Measurements from ENCODE around the gene TBC1D10B. TPM values are rescaled to one million over a fixed set of nuclear protein-coding genes. Genes with fewer than 3 reads are reported as not detected.
"Not testable (repeated sequence)": the region's sequence is repeated elsewhere in the genome, so short reads cannot be mapped to it uniquely, and the experiment has no call there.

TBC1D10B gene
- polyA plus RNA-seq, 4 donors = 30.9 to 39.2 (median 34.3) TPM

DNA sequence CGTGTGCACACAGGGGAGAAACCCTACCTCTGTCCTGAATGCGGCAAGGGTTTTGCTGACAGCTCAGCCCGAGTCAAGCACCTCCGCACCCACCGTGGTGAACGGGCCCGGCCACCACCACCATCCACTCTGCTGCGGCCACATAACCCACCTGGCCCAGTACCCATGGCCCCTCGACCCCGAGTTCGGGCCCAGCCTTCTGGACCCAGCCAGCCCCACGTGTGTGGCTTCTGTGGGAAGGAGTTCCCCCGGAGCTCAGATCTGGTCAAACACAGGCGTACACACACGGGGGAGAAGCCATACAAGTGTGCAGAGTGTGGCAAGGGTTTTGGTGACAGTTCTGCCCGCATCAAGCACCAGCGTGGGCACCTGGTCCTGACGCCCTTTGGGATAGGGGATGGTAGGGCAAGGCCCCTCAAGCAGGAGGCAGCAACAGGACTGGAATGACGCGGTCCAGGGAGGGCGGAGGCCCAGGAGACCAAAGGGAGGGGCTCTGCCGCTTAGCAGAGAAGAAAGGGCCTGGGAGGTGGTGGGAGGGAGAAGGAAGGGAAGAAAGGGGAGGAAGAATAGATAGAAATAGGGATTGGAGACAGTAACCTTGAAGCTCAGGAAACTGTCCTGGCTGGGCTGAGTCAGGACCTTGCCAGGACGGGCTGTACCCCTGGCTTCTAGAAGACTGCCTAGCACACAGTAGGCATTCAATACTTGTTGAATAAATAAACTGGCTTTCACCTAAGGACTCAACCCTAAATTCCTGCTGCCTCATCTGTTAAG lies 28.6 kb upstream of the TBC1D10B start:
- DNase-seq (ENCODE audit: low read depth in 4 of 4, low spot score in 3 of 4) = no peak

DNA sequence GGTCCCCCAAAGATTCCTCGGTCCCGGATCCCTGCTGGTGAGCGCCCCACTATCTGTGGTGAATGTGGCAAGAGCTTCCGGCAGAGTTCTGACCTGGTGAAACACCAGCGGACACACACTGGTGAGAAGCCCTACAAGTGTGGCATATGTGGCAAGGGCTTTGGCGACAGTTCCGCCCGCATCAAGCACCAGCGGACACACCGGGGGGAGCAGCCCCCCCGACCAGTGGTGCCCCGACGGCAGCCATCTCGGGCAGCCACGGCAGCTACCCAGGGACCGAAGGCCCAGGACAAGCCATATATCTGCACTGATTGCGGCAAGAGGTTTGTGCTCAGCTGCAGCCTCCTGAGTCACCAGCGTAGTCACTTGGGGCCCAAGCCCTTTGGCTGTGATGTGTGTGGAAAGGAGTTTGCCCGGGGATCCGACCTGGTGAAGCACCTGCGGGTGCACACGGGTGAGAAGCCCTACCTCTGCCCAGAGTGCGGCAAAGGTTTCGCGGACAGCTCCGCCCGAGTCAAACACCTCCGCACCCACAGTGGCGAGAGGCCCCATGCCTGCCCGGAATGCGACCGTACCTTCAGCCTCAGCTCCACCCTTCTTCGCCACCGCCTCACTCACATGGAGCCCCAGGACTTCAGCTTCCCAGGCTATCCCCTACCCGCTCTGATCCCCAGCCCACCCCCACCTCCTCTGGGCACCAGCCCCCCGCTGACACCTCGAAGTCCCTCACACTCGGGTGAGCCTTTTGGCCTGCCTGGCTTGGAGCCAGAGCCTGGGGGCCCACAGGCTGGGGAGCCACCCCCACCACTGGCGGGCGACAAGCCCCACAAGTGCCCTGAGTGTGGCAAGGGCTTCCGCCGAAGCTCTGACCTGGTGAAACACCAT lies 27.7 kb upstream of the TBC1D10B start:
- no peak for DNase-seq (ENCODE audit: low read depth in 4 of 4, low spot score in 3 of 4)

DNA sequence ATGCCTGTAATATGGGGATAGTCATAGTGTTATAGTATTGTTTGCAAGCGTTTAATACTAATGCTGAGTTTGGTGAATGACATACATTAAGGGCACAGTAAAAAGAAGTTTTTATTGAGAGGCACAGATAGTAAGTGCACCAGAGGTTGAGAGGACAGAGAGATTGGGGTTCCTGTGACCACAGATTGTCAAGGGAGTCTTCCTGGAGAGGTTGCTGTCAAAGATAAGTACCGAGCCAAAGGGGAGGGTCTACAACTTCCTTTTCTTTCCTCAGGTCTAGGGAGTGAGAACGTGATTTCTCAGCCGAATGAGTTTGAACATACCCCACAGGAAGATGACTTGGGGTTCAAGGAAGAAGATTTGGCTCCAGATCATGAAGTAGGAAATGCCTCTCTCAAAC lies 26.8 kb upstream of the TBC1D10B start:
- no peak for DNase-seq (ENCODE audit: low read depth in 4 of 4, low spot score in 3 of 4)

DNA sequence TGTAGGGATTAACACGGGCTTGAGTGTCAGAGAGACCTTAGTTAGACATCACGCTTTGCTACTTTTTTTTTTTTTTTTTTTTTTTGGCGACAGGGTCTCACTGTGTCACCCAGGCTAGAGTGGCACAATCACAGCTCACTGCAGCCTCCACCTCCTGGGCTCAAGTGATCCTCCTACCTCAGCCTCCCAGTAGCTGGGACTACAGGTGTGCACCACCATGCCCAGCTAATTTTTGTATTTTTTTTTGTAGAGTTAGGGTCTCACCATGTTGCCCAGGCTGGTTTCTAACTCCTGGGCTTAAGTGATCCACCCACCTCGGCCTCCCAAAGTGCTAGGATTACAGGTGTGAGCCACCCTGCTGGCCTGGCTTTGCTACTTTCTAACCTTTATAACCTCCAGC lies 26.3 kb upstream of the TBC1D10B start:
- DNase-seq (ENCODE audit: low read depth in 4 of 4, low spot score in 3 of 4) = not testable (repeated sequence)

DNA sequence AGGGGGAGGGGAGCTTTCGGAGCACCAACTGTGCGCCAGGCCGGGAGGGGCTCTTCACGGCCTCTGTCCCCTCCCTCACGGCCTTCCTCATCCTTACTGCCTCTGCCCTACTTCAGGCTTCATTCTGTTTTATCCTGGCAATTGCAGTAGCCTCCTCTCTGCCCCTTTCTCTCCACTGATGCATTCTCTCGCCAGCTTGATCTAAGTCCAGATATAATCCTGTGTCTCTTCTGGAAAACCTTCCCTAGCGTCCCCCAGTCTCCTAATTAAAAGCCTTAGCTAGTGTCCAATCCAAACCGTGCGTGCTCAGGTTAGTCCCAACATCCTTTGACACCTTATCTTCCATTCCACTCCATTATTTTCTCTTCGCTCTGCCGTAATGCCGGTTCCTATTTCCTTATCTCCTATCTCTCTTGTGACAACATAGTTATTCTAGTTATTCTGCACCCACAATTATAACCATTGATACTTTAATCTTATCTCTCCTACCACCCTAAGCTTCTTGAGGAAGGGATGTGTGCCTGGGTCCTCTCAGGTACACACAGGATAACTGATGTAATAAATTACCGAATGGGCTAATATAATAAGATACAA lies 25.8 kb upstream of the TBC1D10B start:
- DNase-seq (ENCODE audit: low read depth in 4 of 4, low spot score in 3 of 4) = no peak

DNA sequence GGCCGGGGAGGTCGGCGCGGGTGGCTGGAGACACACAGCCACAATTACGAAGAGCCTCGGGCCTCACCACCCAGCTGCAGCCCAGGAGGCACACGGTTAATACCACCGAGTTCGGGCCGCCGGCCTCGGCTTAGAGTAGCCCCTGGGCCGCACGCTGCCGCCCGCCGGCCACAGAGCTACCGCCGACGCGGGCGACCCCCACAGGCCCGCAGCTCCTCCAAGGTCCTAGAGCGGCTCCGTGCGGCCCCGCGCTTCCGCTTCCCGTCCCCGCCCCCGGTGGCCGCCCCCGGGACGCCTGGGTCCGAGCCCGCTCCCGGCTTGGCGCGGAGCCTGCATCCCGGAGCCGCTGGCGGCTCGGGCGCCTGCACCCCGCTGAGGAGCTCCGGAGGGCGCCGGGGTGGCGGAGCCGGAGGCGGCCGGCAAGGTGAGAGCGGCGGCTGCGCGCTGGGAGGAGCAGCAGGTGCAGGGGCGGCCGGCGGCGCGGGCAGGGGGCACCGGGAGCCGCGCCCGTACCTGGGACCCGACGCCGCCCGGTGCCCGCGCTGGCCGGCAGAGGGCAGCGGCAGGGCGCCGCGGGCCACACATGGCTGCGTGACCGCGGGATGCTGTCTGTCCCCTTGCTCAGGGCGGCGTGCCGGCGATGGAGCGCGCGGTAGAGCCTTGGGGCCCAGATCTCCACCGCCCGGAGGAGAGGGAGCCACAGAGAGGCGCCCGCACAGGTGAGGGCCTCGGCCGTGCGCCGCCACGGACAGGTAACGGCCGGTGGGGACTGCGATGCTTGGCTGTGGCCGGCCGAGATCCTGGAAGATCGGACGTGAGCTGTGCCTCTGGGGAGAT lies 25.1 kb upstream of the TBC1D10B start, which contains the start of gene ZNF48:
ZNF48 (plus strand) TSS at position 266 of the 837 bp plus-strand sequence; CDS start at position 641, 375 bp downstream.
- peak in 3 of 4 donors; percentile 82 to 83 (median 83) for DNase-seq (ENCODE audit: low read depth in 4 of 4, low spot score in 3 of 4)

DNA sequence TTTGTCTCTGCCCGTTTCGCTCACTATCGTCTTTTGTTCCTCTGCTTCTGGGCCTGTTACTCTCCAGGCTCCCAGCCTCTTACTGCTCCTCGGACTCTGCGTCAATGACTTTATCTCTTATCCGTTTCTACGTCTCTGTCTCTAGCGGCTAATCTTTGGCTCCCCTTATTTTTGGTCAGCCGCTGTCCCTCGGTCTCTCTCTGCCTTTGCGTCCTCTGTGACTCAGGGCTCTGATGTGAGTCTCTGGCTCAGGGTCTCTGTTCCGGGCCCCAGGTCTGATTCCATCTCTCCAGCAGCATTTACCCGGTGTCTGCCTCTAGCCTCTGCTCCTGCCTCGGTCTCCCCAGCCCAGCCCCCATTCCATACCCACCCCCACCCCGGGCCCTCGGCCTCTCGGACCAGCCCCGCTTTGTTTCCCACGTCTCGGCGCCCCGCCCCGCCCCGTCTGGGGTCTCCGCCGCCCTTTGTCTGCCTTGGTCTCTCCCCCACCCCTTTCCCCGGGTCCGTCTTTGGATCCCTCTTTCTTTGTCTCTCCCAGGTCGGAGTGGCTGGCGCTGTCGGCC lies 24.4 kb upstream of the TBC1D10B start:
- no peak for DNase-seq (ENCODE audit: low read depth in 4 of 4, low spot score in 3 of 4)

DNA sequence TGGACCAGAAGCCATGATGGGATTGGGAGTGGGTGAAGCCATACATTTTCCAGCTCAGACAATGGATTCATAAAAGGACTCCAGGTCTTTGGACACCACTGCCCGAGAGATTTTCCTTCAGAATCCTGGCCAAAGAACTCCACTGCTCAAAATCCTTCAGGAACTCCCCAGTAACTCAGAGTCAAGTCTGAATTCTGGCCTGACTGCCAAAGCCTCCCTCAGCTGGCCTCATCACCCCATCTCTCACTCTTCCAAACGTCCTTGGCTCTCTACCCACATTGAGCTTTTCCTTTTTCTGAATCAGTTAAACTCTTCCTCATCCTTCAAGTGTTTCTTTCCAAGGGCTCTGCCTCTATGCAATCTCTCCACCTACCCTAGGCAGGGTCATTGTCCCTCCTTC lies 13.2 kb upstream of the TBC1D10B start:
- DNase-seq (ENCODE audit: low read depth in 4 of 4, low spot score in 3 of 4) = no peak

DNA sequence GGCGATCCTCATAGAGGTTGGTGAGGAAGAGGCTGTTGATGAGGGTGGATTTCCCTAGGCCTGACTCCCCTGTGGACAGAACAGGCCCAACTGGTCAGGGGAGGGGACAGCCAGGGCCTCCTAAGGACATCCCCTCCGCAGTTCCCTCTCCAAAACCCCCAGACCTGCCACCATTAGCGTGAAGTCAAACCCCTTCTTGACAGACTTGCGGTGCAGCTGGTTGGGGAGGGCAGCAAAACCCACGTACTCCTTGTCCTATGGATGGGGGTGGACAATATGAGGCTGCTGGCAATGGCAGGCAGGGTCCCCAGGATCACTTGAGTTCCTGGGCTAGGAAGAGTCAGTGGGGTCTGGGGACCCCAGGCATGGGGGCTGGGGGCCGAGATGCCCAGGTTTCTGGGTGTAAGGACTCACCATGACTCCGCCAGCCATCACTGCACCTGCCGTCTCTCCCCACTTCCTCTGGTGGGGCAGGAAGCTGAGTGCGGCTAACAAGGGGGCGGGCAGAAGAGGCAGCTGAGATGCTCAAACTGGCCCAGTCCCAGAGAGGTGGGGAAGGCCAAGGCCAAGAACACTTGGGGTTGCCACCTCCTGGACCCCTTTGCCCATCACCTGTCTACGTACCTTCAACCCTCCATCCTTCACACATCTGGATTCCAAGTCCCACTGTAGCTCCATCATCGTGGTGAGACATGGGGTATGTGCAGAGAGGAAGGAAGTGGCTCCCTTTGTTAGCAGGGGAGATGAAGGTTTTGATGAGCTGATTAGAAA lies 12.0 kb upstream of the TBC1D10B start, which contains the start of gene SEPTIN1:
SEPTIN1 (minus strand) TSS at position 451 of the 771 bp plus-strand sequence; CDS start at position 432, 19 bp downstream.
- DNase-seq (ENCODE audit: low read depth in 4 of 4, low spot score in 3 of 4) = no peak

DNA sequence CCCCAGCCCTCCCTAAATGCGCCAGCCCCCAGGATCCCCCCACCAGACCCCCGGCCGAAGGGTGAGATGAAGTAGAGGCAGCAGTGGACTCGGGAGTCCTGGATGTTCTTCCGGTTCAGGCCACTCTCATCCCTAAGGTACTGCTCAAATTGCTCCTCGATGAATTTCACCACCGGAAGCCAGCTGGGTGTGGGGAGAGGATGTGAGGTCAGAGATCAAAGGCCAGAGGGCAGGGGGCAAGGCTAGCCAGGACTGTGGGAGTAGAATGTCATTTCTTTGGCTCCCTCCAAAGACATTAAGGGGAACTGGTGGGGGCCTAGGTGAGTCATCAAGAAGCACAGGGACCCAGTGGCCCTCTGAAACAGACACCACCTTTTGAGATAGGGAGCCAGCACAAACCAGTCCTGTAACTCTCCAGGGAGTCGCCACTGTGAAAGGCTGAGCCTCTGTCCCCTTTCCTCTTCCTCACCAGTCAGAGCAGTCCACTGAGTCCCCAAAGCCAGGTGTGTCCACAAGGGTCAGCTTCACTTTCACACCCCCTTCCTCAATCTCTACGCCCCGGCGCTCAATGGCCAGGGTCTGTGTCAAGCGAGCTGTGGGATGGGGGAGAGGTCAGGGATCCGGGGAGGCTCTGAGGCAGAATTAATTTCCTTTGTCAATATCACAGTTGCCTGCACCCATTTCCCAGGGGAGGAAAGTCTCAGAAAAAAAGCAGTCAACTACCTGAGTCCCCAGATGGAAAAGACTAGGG lies 11.2 kb upstream of the TBC1D10B start:
- no peak for DNase-seq (ENCODE audit: low read depth in 4 of 4, low spot score in 3 of 4)

DNA sequence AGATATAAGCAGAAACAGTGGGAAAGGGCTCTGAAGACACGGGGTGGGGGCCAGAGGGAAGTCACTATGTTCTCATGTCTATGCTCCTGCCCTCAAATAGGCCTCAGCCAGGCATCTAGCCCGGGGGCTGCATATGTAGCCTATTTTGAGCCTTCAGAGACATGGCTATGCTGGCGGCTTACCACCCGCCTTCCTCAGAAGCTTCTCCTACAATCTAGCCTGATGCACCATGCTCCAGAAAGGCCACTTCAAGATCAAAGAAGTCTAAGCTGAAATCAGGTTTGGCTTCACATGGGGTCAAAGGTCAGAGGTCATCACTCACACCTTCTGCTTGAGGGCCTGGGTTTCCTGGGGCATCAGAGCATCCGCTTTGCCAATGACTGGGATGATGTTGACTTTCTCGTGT lies 10.5 kb upstream of the TBC1D10B start:
- DNase-seq (ENCODE audit: low read depth in 4 of 4, low spot score in 3 of 4) = no peak

DNA sequence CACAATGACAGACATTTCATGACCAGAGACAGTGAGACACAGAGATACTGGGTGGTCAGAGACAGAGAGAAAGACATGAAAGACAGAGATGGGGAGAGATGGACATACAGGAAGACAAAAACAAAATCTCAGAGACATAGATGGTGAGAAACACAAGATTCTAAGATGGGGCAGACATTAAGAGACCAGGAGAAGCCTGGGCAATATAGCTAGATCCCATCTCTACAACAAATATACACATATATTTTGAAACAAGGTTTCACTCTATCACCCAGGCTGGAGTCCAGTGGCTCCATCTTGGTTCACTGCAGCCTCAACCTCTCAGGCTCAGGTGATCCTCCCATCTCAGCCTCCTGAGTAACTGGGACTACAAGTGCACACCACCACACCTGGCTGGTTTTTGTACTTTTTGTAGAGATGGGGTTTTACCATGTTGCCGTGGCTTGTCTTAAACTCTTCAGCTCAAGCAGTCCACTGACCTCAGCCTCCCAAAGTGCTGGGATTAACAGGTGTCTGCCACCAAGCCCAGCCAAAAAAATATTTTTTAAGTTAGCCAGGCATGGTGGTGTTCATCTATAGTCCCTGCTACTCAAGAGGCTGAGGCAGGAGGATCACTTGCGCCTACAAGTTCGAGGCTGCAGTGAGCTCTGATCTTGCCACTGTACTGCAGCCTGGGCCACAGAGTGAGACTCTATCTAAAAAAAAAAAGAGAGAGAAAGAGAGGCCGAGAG lies 9.9 kb upstream of the TBC1D10B start:
- no peak for DNase-seq (ENCODE audit: low read depth in 4 of 4, low spot score in 3 of 4)

DNA sequence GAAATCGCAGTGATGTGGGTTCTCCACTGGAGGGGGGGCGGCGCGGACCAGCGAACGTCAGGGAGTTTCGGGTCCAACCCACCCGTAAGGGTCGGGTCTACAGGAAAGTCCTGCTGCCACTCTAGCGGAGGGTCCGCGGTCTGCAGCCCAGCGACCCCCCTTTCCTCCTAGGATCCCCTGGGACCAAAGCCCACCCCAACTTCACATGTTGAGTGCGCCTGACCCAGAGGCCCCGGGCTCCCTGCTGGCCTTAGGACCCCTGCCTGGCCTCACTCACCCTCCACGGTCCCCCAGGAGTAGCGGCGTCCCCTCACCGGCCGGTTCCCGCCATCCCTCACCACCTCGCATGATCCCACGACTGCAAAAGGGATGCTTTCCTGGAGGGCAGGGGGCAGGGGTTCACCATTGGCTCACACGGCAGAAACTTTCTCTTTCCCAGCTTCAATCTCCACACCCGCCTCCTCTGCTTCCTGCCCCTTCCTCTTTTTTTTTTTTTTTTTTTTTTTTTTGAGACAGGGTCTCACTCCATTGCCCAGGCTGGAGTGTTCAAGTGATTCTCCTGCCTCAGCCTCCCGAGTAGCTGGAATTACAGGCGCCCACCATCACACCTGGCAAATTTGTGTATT lies 9.0 kb upstream of the TBC1D10B start:
- DNase-seq (ENCODE audit: low read depth in 4 of 4, low spot score in 3 of 4) = no peak

DNA sequence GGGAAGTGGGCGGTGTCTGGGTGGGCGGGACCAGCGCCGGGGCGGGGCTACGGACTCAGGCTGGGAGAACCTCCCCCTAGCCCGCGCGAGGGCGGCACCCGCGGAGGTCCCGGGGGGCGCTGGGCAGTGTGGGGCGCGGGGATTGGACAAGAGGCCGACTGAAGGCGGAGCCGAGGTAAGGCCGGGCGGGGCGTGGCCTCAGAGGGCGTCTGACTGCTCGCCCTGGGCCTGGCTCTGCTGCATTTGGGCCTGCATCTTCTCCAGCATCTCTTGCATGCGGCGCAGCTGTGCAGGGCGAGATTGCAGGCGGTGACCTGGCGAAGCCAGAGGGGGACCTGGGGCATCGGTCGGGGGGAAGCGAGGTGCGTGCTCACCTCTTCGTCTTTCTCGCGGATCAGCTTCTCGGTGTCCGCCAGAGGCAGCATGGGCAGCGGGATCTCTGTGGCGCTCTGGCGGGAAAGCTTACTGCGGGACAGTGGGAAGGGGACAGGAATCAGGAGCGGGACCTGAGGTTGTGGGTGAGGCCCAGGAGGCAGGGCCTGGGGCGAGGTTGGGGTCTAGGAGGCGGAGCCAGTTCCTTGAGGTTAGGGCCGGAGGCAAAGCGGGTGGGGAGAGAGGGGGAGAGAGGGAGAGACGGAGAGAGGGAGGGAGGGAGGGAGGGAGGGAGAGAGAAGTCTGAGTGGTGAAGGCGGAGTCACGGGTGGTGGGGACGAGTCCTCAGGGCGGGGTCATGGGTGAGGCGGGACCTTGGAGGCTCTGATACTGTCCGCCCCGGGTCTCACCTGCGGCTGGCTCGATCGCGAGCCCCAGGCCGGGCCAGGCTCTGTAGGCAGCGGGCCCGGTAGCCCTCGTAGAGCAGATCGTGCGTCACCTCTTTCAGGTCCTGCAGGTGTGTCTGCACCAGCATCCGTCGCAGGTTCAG lies 8.2 kb upstream of the TBC1D10B start:
- DNase-seq (ENCODE audit: low read depth in 4 of 4, low spot score in 3 of 4) = peak; percentile 92 to 96 (median 96)

DNA sequence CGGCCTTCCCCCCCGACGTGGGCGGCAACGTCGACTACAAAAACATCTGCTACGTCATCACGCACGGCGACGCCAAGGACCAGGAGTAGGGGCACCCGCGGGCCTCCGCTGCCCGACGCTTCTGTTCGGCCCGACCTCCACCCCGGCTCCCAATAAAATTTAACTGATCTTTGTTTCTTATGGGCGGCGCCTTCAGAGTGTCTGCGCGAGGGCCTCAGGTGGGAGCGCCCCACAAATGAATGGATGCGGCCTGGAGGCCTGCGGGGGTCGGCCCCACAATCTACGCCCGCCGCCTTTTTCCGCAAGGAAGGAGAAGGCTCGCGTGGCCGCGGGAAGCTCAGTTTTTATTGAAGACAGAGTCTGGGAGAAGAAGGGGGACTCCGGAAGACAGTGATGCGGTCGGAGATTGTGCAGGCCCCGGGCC lies 7.5 kb upstream of the TBC1D10B start:
- DNase-seq (ENCODE audit: low read depth in 4 of 4, low spot score in 3 of 4) = peak in 2 of 4 donors; percentile 80 to 81
